ENCODE measurements around the gene RNF182.
A peak's percentile ranks its signal among the peaks of the same experiment; 100 is the strongest.

Gene RNF182

GRCh38 chr6:13998356-13998755 lies 73.6 kb downstream of the RNF182 start:
- Histone ChIP-seq H3K9me3 (ENCODE audit: severe bottlenecking) (no peaks in the 10 kb centered on the region), H3K27ac (ENCODE audit: poor library complexity, severe bottlenecking) (no peak overlapping the region), H3K4me1 (ENCODE audit: insufficient read depth, poor library complexity, severe bottlenecking) (peaks cover 10% of the 10 kb centered on the region), H3K4me3 (ENCODE audit: severe bottlenecking) (no peak overlapping the region), H3K36me3 (ENCODE audit: low read depth) (no peaks in the 10 kb centered on the region), H3K27me3 (ENCODE audit: insufficient read depth, poor library complexity, severe bottlenecking) (no peaks in the 10 kb centered on the region)
- TF ChIP-seq CTCF (IDR thresholded peaks at IDR 0.05; ENCODE audit: poor library complexity, severe bottlenecking): no peak
- ATAC-seq (ENCODE audit: low read depth) (no peak), DNase-seq (ENCODE audit: low spot score) (no peak)

- H3K4me3 ChIP-seq (ENCODE audit: severe bottlenecking): no peak overlapping the region
- peak overlapping the region; percentile 49 for H3K27ac ChIP-seq (ENCODE audit: poor library complexity, severe bottlenecking)
- no peaks in the 10 kb centered on the region for H3K36me3 ChIP-seq (ENCODE audit: low read depth)
- H3K4me1 ChIP-seq (ENCODE audit: insufficient read depth, poor library complexity, severe bottlenecking): peaks cover 10% of the 10 kb centered on the region
- ATAC-seq (ENCODE audit: low read depth) (no peak), DNase-seq (ENCODE audit: low spot score) (no peak)
- no peaks in the 10 kb centered on the region for H3K9me3 ChIP-seq (ENCODE audit: severe bottlenecking)
- no peak for TF ChIP-seq CTCF (IDR thresholded peaks at IDR 0.05; ENCODE audit: poor library complexity, severe bottlenecking)
- H3K27me3 ChIP-seq (ENCODE audit: insufficient read depth, poor library complexity, severe bottlenecking): no peaks in the 10 kb centered on the region
These were observed 76.1 kb downstream of the RNF182 start for GRCh38 chr6:14000901-14001300.

- DNase-seq (ENCODE audit: low spot score): peak; percentile 93
- peaks cover 10% of the 10 kb centered on the region for H3K4me1 ChIP-seq (ENCODE audit: insufficient read depth, poor library complexity, severe bottlenecking)
- no peaks in the 10 kb centered on the region for H3K9me3 ChIP-seq (ENCODE audit: severe bottlenecking)
- no peaks in the 10 kb centered on the region for H3K27me3 ChIP-seq (ENCODE audit: insufficient read depth, poor library complexity, severe bottlenecking)
- H3K27ac ChIP-seq (ENCODE audit: poor library complexity, severe bottlenecking): peak overlapping the region; percentile 49
- peak; percentile 97 for ATAC-seq (ENCODE audit: low read depth)
- no peak for TF ChIP-seq CTCF (IDR thresholded peaks at IDR 0.05; ENCODE audit: poor library complexity, severe bottlenecking)
- no peaks in the 10 kb centered on the region for H3K36me3 ChIP-seq (ENCODE audit: low read depth)
- H3K4me3 ChIP-seq (ENCODE audit: severe bottlenecking): no peak overlapping the region
These were observed 76.7 kb downstream of the RNF182 start for GRCh38 chr6:14001329-14002012.

GRCh38 chr6:14002176-14002947 lies 77.6 kb downstream of the RNF182 start:
- H3K27me3 ChIP-seq (ENCODE audit: insufficient read depth, poor library complexity, severe bottlenecking): no peaks in the 10 kb centered on the region
- ATAC-seq (ENCODE audit: low read depth) (no peak), DNase-seq (ENCODE audit: low spot score) (no peak)
- H3K4me3 ChIP-seq (ENCODE audit: severe bottlenecking): no peak overlapping the region
- H3K27ac ChIP-seq (ENCODE audit: poor library complexity, severe bottlenecking): peak overlapping the region; percentile 49
- H3K36me3 ChIP-seq (ENCODE audit: low read depth): no peaks in the 10 kb centered on the region
- no peaks in the 10 kb centered on the region for H3K9me3 ChIP-seq (ENCODE audit: severe bottlenecking)
- H3K4me1 ChIP-seq (ENCODE audit: insufficient read depth, poor library complexity, severe bottlenecking): peaks cover 10% of the 10 kb centered on the region
- TF ChIP-seq CTCF (IDR thresholded peaks at IDR 0.05; ENCODE audit: poor library complexity, severe bottlenecking): no peak

- H3K4me1 ChIP-seq (ENCODE audit: insufficient read depth, poor library complexity, severe bottlenecking): peaks cover 10% of the 10 kb centered on the region
- no peaks in the 10 kb centered on the region for H3K36me3 ChIP-seq (ENCODE audit: low read depth)
- no peak overlapping the region for H3K4me3 ChIP-seq (ENCODE audit: severe bottlenecking)
- TF ChIP-seq CTCF (IDR thresholded peaks at IDR 0.05; ENCODE audit: poor library complexity, severe bottlenecking): no peak
- H3K9me3 ChIP-seq (ENCODE audit: severe bottlenecking): no peaks in the 10 kb centered on the region
- no peak overlapping the region for H3K27ac ChIP-seq (ENCODE audit: poor library complexity, severe bottlenecking)
- DNase-seq (ENCODE audit: low spot score) (no peak), ATAC-seq (ENCODE audit: low read depth) (no peak)
- no peaks in the 10 kb centered on the region for H3K27me3 ChIP-seq (ENCODE audit: insufficient read depth, poor library complexity, severe bottlenecking)
These were observed 79.5 kb downstream of the RNF182 start for GRCh38 chr6:14004258-14004657.
